Fibroblast of lung (primary cell): ENCODE data around the gene NET1.

Experiments used
- EZH2 ChIP-seq: IDR thresholded peaks from 2 replicates; pipeline ENCODE4 v1.5.1; 2012; ENCODE audit warnings: low read length, control low read depth, mild to moderate bottlenecking; ENCODE audit errors: missing control alignments
- TF ChIP-seq, protein P1 (sequence below), 2 donors: IDR thresholded peaks in 1 of 2; conservative IDR thresholded peaks in 1 of 2; 1 replicate in 1 of 2; 2 replicates in 1 of 2; pipeline ENCODE4 v1.5.1; 2011 to 2012; ENCODE audit warnings: low read length in 2 of 2, control low read depth in 1 of 2, inconsistent platforms in 1 of 2, low read depth in 1 of 2, mild to moderate bottlenecking in 1 of 2

DNA sequence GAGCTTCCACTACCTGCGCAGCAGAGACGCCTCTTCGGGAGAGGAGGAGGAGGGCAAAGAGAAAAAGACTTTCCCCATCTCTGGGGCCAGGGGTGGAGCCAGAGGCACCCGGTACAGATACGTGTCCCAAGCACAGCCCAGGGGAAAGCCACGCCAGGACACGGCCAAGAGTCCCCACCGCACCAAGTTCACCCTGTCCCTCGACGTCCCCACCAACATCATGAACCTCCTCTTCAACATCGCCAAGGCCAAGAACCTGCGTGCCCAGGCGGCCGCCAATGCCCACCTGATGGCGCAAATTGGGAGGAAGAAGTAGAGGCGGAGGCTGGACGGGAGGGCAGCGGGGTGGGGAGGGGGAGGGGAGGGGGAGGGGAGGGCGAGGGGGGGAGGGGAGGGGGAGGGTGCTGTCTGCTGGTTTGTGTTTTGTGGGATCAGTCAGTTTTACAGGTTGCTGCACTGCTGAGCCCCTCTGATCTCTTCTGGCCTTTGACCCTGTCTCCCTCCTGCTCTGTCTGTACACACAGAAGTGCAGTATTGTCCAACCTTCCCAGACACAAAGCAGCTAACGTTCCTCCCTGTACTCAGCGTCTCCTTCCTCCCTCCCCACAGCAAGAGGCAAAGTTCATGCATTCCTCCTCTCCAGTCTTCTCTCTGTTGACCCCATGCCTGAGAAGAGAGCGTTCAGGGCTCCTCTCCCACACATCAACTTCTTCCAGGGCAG lies 38.3 kb upstream of the NET1 start:
- TF ChIP-seq, protein P1, sequence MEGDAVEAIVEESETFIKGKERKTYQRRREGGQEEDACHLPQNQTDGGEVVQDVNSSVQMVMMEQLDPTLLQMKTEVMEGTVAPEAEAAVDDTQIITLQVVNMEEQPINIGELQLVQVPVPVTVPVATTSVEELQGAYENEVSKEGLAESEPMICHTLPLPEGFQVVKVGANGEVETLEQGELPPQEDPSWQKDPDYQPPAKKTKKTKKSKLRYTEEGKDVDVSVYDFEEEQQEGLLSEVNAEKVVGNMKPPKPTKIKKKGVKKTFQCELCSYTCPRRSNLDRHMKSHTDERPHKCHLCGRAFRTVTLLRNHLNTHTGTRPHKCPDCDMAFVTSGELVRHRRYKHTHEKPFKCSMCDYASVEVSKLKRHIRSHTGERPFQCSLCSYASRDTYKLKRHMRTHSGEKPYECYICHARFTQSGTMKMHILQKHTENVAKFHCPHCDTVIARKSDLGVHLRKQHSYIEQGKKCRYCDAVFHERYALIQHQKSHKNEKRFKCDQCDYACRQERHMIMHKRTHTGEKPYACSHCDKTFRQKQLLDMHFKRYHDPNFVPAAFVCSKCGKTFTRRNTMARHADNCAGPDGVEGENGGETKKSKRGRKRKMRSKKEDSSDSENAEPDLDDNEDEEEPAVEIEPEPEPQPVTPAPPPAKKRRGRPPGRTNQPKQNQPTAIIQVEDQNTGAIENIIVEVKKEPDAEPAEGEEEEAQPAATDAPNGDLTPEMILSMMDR (conservative IDR thresholded peaks at IDR 0.05 in 1 of 2, IDR thresholded peaks at IDR 0.05 in 1 of 2; ENCODE audit: low read depth in 1 of 2, low read length in 2 of 2), result no peak
- TF ChIP-seq EZH2, result no peak
